22Rv1 (cell line): ENCODE measurements around the gene CHAC1.

ENCODE experiments used
- H3K27ac ChIP-seq: fragments of 450-650 bp; 2 replicates; pipeline ENCODE4 v1.5.1; 2017
- CTCF ChIP-seq: fragments of 450-650 bp; IDR thresholded peaks from 2 replicates; pipeline ENCODE4 v1.5.1; 2017; ENCODE audit warnings: mild to moderate bottlenecking
- ZFX ChIP-seq: fragments of 450-650 bp; IDR thresholded peaks from 2 replicates; pipeline ENCODE4 v1.6.1; 2017; ENCODE audit warnings: antibody characterized with exemption, borderline replicate concordance

CHAC1 gene

DNA sequence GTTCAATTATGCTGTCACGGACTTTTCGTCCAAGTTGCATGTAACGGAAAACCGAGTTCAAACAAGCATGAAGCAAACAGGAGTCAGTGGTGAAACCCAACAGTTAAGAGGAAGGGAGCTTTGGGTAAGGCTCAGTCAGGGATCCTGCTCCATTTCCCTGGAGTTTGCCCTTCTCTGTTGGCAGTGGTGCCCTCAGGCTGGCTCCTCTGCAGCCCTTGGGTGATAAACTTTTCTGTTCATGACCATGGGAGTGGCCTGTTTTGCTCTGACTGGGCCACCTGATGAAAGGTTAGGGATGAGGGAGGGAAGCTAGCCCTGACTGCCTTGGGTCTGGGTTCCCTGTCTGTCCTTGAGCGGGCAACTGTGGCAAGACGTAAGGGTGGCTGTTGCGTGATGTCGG lies 16.1 kb downstream of the CHAC1 start:
- TF ChIP-seq ZFX (no peak), CTCF (no peak)
- H3K27ac ChIP-seq, result no peak overlapping the region

GRCh38 chr15:40974879-40975278 lies 21.6 kb downstream of the CHAC1 start:
- H3K27ac ChIP-seq, result no peak overlapping the region

GRCh38 chr15:40976819-40977218 lies 23.5 kb downstream of the CHAC1 start:
- H3K27ac ChIP-seq, result no peak overlapping the region
- no peak for TF ChIP-seq CTCF
- TF ChIP-seq ZFX, result no peak

More at GRCh38 chr15:40974879-40975278, 21.6 kb downstream of the CHAC1 start:
- TF ChIP-seq ZFX (no peak), CTCF (no peak)

- no peak overlapping the region for H3K27ac ChIP-seq
- no peak for TF ChIP-seq CTCF
- TF ChIP-seq ZFX, result no peak
Observed at GRCh38 chr15:40978141-40978540, 24.9 kb downstream of the CHAC1 start.

- TF ChIP-seq ZFX (no peak), CTCF (no peak)
Observed at GRCh38 chr15:40978562-40978961, 25.3 kb downstream of the CHAC1 start.

DNA sequence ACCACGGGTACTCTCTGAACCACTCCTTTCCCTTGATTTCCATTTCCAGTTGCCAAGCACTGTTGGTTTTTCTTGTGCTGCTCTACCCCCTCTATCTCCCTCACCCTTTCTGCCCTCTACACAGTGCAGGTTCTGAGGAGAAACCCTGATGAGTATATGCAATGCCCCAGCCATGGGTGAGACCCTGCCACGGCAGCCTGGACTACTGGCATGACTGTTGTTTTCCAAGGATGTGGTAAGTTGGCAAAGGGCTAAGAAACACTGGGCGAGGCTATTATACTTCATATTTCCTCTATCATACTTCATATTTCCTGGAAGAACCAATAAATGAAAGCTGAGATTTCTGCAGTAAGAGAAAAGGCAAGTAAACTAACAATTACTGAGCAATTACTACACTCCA lies 27.9 kb downstream of the CHAC1 start:
- H3K27ac ChIP-seq, result no peak overlapping the region
- no peak for TF ChIP-seq CTCF
- TF ChIP-seq ZFX, result no peak

More at GRCh38 chr15:40978562-40978961, 25.3 kb downstream of the CHAC1 start:
- no peak overlapping the region for H3K27ac ChIP-seq

DNA sequence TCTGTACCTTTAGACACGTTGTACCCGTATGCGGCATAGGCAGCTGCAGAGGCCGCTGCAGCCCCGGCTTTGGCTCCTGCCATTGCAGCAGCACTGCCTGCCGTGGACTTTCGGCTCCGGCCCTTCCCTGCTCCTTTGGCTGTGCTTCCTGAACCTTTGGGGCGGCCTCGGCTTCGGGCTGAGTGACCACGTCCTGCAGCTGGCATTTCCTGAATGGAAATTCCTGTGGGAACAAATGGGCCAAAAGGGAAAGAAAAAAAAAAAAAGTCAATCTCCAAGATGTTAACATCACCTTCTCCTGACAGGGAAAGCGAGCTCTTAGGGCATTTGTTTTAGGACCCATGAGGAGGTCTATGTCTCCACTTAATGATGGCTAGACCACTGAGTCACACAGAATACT lies 29.6 kb downstream of the CHAC1 start:
- H3K27ac ChIP-seq, result no peak overlapping the region
- TF ChIP-seq ZFX (no peak), CTCF (no peak)

DNA sequence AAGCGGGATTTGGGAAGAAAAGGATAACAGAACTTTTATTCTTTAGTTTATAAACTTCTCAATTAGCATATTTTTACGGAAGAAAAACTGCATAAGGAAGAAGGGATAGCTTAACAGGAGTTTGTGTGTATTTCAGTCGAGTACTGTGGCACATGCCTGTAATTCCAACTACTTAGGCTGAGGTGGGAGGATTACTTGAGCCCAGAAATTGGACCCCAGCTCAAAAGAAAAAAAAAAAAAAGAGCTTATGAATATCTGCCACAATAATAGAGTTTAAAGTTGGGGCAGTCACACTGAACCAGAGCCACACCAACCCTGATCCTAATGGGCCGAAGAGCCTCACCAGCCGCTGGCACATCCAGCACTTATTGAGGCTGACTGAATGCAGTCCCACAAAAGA lies 31.1 kb downstream of the CHAC1 start:
- H3K27ac ChIP-seq, result no peak overlapping the region
- no peak for TF ChIP-seq CTCF
- no peak for TF ChIP-seq ZFX
